Stimulated activated CD8-positive, alpha-beta memory T cell treated with anti-CD3 and anti-CD28 coated beads, Interleukin-7, amount 100 ng/mL, for 1 hour (primary cell): Measurements from ENCODE around the gene VKORC1L1.
"Not testable (repeated sequence)": the region's sequence is repeated elsewhere in the genome, so short reads cannot be mapped to it uniquely, and the experiment has no call there.

Experiments used
- DNase-seq, 2 donors: peaks; one replicate each; pipeline ENCODE4 v3.0.0-alpha.2; 2020; ENCODE audit warnings: low read depth in 2 of 2

The VKORC1L1 gene

GRCh38 chr7:65885533-65885932 lies 12.7 kb downstream of the VKORC1L1 start:
- not testable (repeated sequence) for DNase-seq

GRCh38 chr7:65888434-65889156 lies 15.7 kb downstream of the VKORC1L1 start:
- DNase-seq: not testable (repeated sequence)

GRCh38 chr7:65889722-65890121 lies 16.8 kb downstream of the VKORC1L1 start:
- not testable (repeated sequence) for DNase-seq

- DNase-seq: no peak
These were observed 19.3 kb downstream of the VKORC1L1 start for GRCh38 chr7:65892161-65892560.

- no peak for DNase-seq
These were observed 20.0 kb downstream of the VKORC1L1 start for GRCh38 chr7:65892835-65893234.

- no peak for DNase-seq
These were observed 23.5 kb downstream of the VKORC1L1 start for GRCh38 chr7:65896279-65896870.

GRCh38 chr7:65897289-65897688 lies 24.4 kb downstream of the VKORC1L1 start:
- DNase-seq: not testable (repeated sequence)

GRCh38 chr7:65898677-65899447 lies 26.0 kb downstream of the VKORC1L1 start:
- not testable (repeated sequence) for DNase-seq

GRCh38 chr7:65902306-65902705 lies 29.4 kb downstream of the VKORC1L1 start:
- no peak for DNase-seq

GRCh38 chr7:65907501-65908198 lies 34.8 kb downstream of the VKORC1L1 start:
- DNase-seq: no peak

GRCh38 chr7:65910237-65910636 lies 37.4 kb downstream of the VKORC1L1 start:
- no peak for DNase-seq

GRCh38 chr7:65912237-65912636 lies 39.4 kb downstream of the VKORC1L1 start:
- no peak for DNase-seq

- no peak for DNase-seq
These were observed 43.2 kb downstream of the VKORC1L1 start for GRCh38 chr7:65915921-65916657.

GRCh38 chr7:65923316-65923715 lies 50.4 kb downstream of the VKORC1L1 start:
- no peak for DNase-seq

- no peak for DNase-seq
These were observed 51.3 kb downstream of the VKORC1L1 start for GRCh38 chr7:65924193-65924592.

GRCh38 chr7:65925040-65925439 lies 52.2 kb downstream of the VKORC1L1 start:
- DNase-seq: no peak

GRCh38 chr7:65926588-65926987 lies 53.7 kb downstream of the VKORC1L1 start:
- DNase-seq: no peak

GRCh38 chr7:65927489-65928448 lies 54.9 kb downstream of the VKORC1L1 start:
- DNase-seq: no peak

GRCh38 chr7:65931685-65932084 lies 58.8 kb downstream of the VKORC1L1 start:
- no peak for DNase-seq

GRCh38 chr7:65937296-65937695 lies 64.4 kb downstream of the VKORC1L1 start:
- no peak for DNase-seq
